AG04449 (cell line): ENCODE measurements around the gene WFDC9.

Experiments
- CTCF ChIA-PET: fragments of 350-600 bp; formaldehyde crosslinking; extraction: SDS; loops from one replicate; lab custom pipeline; 2021; ENCODE audit warnings: antibody characterized with exemption; lab: Yijun Ruan, JAX
- POLR2A ChIA-PET: fragments of 400-600, 350-600 bp; formaldehyde crosslinking; extraction: SDS; loops from one replicate; lab custom pipeline; 2020; ENCODE audit warnings: antibody characterized with exemption, inconsistent platforms; lab: Yijun Ruan, JAX
- DNase-seq: peaks from one replicate; pipeline ENCODE4 v3.0.0-alpha.2; 2010; ENCODE audit warnings: low read depth, low spot score
- H3K4me3 ChIP-seq: 2 replicates; pipeline ENCODE4 v1.5.1; 2011; ENCODE audit warnings: low read depth, mild to moderate bottlenecking, control low read depth, low read length
- CTCF ChIP-seq: IDR thresholded peaks from one replicate; pipeline ENCODE4 v1.5.1; 2011; ENCODE audit warnings: mild to moderate bottlenecking, moderate library complexity, low read length, control low read depth, inconsistent platforms; ENCODE audit not compliant: insufficient read depth; ENCODE audit errors: missing control alignments

The WFDC9 gene

GRCh38 chr20:45564760-45565276 lies 66.3 kb downstream of the WFDC9 start:
- TF ChIP-seq CTCF: no peak
- CTCF ChIA-PET: no interaction called here
- H3K4me3 ChIP-seq: no peak overlapping the region
- no peak for DNase-seq
- POLR2A ChIA-PET: no interaction called here
